DOHH2 (cell line): ENCODE data around the gene ARMC9.

ENCODE experiments used
- H3F3A ChIP-seq: fragments of 200-600 bp; sonication (generic), shearing (Covaris generic); 2 replicates; pipeline ENCODE4 v1.6.0; 2016; ENCODE audit warnings: antibody characterized with exemption, mild to moderate bottlenecking; ENCODE audit not compliant: control insufficient read depth, insufficient read depth
- H3K27ac ChIP-seq: fragments of 200-600 bp; sonication (generic); 2 replicates; pipeline ENCODE4 v1.5.1; 2014; ENCODE audit warnings: low read depth, mild to moderate bottlenecking, low read length, moderate library complexity
- H3K27me3 ChIP-seq: fragments of 200-600 bp; sonication (generic); 2 replicates; pipeline ENCODE4 v1.6.1; 2014; ENCODE audit warnings: mild to moderate bottlenecking, low read length, mixed read lengths; ENCODE audit not compliant: control insufficient read depth
- H3K36me3 ChIP-seq: fragments of 200-600 bp; sonication (generic); 2 replicates; pipeline ENCODE4 v1.6.1; 2014; ENCODE audit warnings: mild to moderate bottlenecking, low read length, moderate library complexity, mixed read lengths; ENCODE audit not compliant: control insufficient read depth
- H3K4me1 ChIP-seq: fragments of 200-600 bp; sonication (generic); 2 replicates; pipeline ENCODE4 v1.6.1; 2014; ENCODE audit warnings: mild to moderate bottlenecking, low read length, mixed read lengths; ENCODE audit not compliant: control insufficient read depth
- H3K4me2 ChIP-seq: fragments of 200-600 bp; sonication (generic); 2 replicates; pipeline ENCODE4 v1.6.0; 2014; ENCODE audit warnings: mild to moderate bottlenecking, low read length, moderate library complexity
- H3K4me3 ChIP-seq: fragments of 200-600 bp; sonication (generic); 2 replicates; pipeline ENCODE4 v1.5.1; 2014; ENCODE audit warnings: mild to moderate bottlenecking, low read length, mixed read lengths
- H3K79me2 ChIP-seq: fragments of 200-600 bp; sonication (generic); 2 replicates; pipeline ENCODE4 v1.6.1; 2014; ENCODE audit warnings: mild to moderate bottlenecking, low read length, mixed read lengths; ENCODE audit not compliant: control insufficient read depth
- H3K9me2 ChIP-seq: fragments of 200-600 bp; sonication (generic); replicated peaks from 2 replicates; pipeline ENCODE4 v1.6.1; 2014; ENCODE audit warnings: mild to moderate bottlenecking, low read length, mixed read lengths; ENCODE audit not compliant: control insufficient read depth
- H3K9me3 ChIP-seq: fragments of 200-600 bp; sonication (generic); 2 replicates; pipeline ENCODE4 v1.6.1; 2014; ENCODE audit warnings: antibody characterized with exemption, low read length, mixed read lengths; ENCODE audit not compliant: control insufficient read depth, insufficient read depth
- H4K20me1 ChIP-seq: fragments of 200-600 bp; sonication (generic); 2 replicates; pipeline ENCODE4 v1.6.0; 2014; ENCODE audit warnings: low read depth, mild to moderate bottlenecking, antibody characterized with exemption, low read length, moderate library complexity; ENCODE audit not compliant: control insufficient read depth, insufficient read depth
- EZH2phosphoT487 ChIP-seq: fragments of 200-600 bp; sonication (generic); IDR thresholded peaks from 2 replicates; pipeline ENCODE4 v1.6.1; 2017; ENCODE audit warnings: borderline replicate concordance, mild to moderate bottlenecking, antibody characterized with exemption, low read length, moderate library complexity, mixed read lengths
- TF ChIP-seq, protein P1 (sequence below): fragments of 200-600 bp; sonication (generic); IDR thresholded peaks from one replicate; pipeline ENCODE4 v1.5.1; 2014; ENCODE audit warnings: antibody characterized with exemption, mild to moderate bottlenecking, low read depth, low read length; ENCODE audit not compliant: poor library complexity, severe bottlenecking

The ARMC9 gene

GRCh38 chr2:231263118-231263831, 64.8 kb downstream of the ARMC9 start:
- no peaks in the 10 kb centered on the region for H3F3A ChIP-seq
- H3K79me2 ChIP-seq: no peaks in the 10 kb centered on the region
- no peak overlapping the region for H3K4me3 ChIP-seq
- no peak overlapping the region for H3K4me2 ChIP-seq
- no peaks in the 10 kb centered on the region for H3K4me1 ChIP-seq
- H3K36me3 ChIP-seq: no peaks in the 10 kb centered on the region
- H3K9me2 ChIP-seq: no peaks in the 10 kb centered on the region
- TF ChIP-seq, protein P1, sequence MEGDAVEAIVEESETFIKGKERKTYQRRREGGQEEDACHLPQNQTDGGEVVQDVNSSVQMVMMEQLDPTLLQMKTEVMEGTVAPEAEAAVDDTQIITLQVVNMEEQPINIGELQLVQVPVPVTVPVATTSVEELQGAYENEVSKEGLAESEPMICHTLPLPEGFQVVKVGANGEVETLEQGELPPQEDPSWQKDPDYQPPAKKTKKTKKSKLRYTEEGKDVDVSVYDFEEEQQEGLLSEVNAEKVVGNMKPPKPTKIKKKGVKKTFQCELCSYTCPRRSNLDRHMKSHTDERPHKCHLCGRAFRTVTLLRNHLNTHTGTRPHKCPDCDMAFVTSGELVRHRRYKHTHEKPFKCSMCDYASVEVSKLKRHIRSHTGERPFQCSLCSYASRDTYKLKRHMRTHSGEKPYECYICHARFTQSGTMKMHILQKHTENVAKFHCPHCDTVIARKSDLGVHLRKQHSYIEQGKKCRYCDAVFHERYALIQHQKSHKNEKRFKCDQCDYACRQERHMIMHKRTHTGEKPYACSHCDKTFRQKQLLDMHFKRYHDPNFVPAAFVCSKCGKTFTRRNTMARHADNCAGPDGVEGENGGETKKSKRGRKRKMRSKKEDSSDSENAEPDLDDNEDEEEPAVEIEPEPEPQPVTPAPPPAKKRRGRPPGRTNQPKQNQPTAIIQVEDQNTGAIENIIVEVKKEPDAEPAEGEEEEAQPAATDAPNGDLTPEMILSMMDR: no peak
- no peak for TF ChIP-seq EZH2phosphoT487
- no peaks in the 10 kb centered on the region for H3K9me3 ChIP-seq
- H4K20me1 ChIP-seq: no peaks in the 10 kb centered on the region
- H3K27me3 ChIP-seq: no peaks in the 10 kb centered on the region
- no peak overlapping the region for H3K27ac ChIP-seq

GRCh38 chr2:231270221-231271114, 72.0 kb downstream of the ARMC9 start:
- no peaks in the 10 kb centered on the region for H4K20me1 ChIP-seq
- no peaks in the 10 kb centered on the region for H3K27me3 ChIP-seq
- peaks cover 8% of the 10 kb centered on the region for H3K4me1 ChIP-seq
- H3K4me2 ChIP-seq: no peak overlapping the region
- no peaks in the 10 kb centered on the region for H3K9me3 ChIP-seq
- H3K27ac ChIP-seq: no peak overlapping the region
- no peak overlapping the region for H3K4me3 ChIP-seq
- TF ChIP-seq, protein P1: no peak
- TF ChIP-seq EZH2phosphoT487: no peak
- H3K9me2 ChIP-seq: no peaks in the 10 kb centered on the region
- H3K79me2 ChIP-seq: no peaks in the 10 kb centered on the region
- no peaks in the 10 kb centered on the region for H3K36me3 ChIP-seq
- no peaks in the 10 kb centered on the region for H3F3A ChIP-seq

GRCh38 chr2:231272991-231273390, 74.6 kb downstream of the ARMC9 start:
- peaks cover 14% of the 10 kb centered on the region for H3K4me1 ChIP-seq
- no peaks in the 10 kb centered on the region for H3K27me3 ChIP-seq
- no peaks in the 10 kb centered on the region for H4K20me1 ChIP-seq
- TF ChIP-seq, protein P1: no peak
- no peak for TF ChIP-seq EZH2phosphoT487
- H3K4me3 ChIP-seq: no peak overlapping the region
- H3K27ac ChIP-seq: no peak overlapping the region
- H3K9me2 ChIP-seq: no peaks in the 10 kb centered on the region
- no peaks in the 10 kb centered on the region for H3K9me3 ChIP-seq
- no peaks in the 10 kb centered on the region for H3K36me3 ChIP-seq
- no peaks in the 10 kb centered on the region for H3F3A ChIP-seq
- no peak overlapping the region for H3K4me2 ChIP-seq
- no peaks in the 10 kb centered on the region for H3K79me2 ChIP-seq
